ENCODE data around the gene KIF18A. TPM values are rescaled to one million over a fixed set of nuclear protein-coding genes. Genes with fewer than 3 reads are reported as not detected.
"Not testable (repeated sequence)": the region's sequence is repeated elsewhere in the genome, so short reads cannot be mapped to it uniquely, and the experiment has no call there.

The KIF18A gene
- 8.7 TPM for polyA plus RNA-seq (2013, experiment 1 of 2; ENCODE audit: insufficient read length)
- 8.2 TPM for polyA plus RNA-seq (2013, experiment 2 of 2; ENCODE audit: insufficient read length)

DNA sequence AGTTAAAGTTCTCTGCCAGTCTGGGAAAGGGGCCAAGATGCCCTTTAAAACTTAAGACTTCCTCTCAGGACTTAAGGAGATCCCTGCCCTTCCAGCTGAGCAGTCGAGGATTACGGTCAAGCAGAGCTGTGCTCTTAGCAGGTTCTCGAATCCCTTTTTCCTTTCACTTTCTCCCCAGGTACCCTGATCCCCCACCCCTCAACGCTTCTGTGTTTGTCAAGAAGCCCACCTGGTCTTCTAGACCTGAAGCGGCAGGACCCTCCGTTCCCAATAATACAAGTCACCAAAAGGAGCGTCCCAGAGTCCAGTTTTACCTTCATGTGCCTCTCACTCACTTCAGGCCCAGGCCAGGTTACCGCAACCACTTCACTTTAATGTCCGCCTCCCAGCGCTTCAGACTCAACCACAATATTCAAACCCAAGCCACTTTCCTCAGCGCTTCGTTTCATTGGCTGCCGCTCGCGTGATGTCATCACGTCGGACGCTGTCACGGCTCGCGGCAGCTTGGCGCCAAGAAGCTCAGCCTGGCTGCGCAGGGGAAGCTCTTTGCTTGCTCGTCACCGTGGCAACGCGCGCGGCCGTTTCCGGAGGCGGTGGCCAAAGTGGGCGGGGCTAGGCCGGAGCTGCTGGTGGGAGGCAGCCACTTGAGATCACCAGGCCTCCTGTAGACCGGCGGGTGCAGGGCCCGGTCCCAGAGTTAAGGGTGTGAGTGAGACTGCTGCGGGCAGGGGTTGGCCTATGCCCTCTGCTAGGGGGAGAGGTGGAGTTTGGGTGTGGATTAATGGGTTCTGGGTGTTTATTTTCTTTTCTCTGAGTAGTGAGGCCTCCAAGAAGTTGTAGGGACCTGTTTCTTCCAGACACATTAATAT lies at the start of gene KIF18A, which contains the start of gene METTL15:
TSS of gene KIF18A (minus strand) at position 407 of the 869 bp plus-strand sequence. CDS start 10,209 bp downstream, outside the sequence.
TSS of gene METTL15 (plus strand) at position 639 of the 869 bp plus-strand sequence. CDS start 4,947 bp downstream, outside the sequence.
- peak; percentile 99 for DNase-seq

DNA sequence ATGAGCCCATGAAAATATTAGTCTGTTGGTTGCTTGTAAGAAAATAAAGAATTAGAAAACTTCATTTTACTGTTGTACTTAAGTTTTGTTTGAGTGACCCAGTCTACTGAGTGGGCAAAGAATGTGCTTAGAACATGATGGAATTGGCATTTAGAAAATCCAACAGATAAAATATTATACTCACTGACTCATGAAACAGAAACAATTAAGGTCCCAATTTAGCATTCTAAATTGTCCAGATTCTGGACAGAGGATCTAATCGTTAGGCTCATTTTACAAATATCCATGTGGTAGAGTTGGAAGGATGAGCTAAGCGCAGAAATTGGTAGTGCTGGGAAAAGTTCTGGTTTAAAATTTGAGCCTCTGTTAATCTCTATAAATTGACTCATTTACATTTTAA lies 45.6 kb upstream of the KIF18A start:
- peak; percentile 21 for DNase-seq

DNA sequence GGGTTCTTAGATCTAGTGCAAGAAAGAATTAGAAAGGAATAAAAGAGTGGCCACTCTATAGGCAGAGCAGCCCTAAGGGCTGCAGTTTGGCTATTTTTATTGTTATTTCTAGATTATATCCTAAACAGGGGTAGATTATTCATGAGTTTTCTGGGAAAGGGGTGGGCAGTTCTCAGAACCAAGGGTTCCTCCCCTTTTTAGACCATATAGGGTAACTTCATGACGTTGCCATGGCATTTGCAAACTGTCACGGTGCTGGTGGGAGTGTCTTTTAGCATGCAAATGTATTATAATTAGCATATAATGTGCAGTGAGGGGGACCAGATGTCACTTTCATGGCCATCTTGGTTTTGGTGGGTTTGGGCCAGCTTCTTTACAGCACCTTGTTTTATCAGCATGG lies 44.8 kb upstream of the KIF18A start:
- DNase-seq = no peak

DNA sequence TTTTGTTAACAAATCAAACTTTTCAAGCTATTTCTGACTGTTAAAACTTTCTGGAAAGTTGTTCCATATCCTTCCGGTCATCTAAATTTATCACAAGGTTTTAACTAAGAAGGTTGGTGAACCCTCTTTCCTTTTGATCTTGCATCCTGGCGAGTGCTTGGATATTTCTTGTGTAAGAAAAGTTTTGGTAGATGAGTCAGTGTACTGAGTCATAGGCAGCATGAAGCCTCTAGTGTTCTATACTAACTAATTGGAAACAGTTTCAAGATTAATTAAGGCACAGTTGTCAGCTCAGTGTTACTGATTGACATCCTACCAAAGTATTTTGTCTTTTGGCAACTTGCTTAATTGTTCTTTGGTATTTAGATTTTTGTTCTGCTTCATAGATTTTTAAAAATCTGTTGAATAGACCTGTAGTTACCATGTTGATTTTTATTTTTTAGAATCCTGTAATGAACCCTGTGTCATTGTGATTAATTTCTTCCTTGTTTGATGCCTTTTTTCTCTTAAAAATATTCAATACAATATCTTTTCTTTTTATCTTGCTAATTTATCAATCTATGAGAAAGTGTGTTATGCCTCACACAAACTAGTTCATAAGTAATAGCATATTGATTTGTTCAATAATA lies 38.3 kb upstream of the KIF18A start:
- peak; percentile 84 for DNase-seq

DNA sequence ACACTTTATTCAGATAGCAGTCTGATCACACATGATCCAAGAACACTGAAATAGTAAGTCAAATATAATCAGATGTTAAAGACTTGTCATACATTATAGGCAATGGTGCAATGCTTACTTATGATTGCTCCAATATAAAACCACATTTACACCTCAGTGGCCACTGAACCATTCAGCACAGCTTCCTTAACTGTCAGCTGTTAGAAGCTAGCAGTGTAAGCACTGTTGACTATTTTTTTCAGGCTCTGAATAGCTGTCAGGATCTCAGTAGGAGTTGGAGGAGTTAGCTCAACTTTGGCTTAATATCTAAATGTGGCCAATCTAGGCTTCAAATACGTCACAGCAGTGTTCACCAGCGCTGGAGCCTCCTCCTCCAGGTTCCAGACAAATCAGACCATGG lies 36.9 kb upstream of the KIF18A start:
- DNase-seq = peak; percentile 26

DNA sequence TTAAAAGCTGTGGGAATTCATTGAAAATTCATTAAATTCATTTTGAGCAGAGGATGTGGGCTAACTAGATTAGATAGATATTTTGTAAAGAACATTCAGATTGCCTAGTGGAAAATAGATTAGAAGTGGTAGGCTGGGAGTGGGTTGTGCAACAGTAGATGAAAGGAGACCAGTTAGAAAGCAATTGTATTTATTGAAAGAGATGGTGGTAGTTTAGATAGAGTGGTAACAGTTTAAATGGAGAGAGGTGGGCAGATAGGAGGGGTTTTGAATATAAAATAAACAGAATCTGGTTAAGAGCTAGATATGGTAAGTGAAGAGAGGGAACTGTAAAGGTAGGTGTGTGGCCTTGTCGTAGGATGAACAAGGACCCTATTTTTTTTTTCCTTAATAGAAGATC lies 34.8 kb upstream of the KIF18A start:
- DNase-seq = no peak

DNA sequence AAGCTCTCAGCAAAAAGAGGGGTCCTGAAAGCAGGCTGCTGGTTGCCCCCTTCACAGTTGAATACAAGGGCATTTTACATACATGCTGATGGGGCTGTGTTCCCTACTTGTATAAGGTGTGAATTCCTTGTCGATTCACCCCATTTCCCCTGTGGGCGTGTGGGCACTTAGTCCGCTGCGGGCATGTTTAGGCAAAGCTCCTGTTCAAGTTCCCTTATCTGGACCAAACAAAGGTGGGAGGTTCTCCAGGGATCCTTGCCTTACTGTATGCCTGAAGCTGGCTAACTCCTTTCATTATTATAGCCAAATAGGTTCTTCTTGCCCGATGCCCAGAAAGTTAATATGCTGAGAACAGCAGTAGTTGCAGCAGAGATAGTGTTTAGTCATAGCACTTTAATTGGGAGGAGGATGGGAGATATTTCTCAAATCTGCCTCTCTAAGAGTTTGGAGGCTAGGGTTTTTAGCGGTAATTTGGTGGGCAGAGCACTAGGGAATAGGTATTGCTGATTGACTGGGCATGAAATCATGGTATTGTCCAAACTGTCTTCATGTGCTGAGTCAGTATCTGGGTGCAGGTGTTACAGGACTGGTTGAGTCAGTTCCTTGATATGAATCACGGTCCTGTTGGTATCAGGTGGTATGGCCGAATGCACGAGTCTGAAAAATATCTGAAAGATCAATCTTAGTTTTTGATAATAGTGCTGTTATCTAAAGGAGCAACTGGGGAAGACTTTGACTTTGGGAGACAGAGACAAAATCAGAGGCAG lies 32.9 kb upstream of the KIF18A start:
- DNase-seq = no peak

DNA sequence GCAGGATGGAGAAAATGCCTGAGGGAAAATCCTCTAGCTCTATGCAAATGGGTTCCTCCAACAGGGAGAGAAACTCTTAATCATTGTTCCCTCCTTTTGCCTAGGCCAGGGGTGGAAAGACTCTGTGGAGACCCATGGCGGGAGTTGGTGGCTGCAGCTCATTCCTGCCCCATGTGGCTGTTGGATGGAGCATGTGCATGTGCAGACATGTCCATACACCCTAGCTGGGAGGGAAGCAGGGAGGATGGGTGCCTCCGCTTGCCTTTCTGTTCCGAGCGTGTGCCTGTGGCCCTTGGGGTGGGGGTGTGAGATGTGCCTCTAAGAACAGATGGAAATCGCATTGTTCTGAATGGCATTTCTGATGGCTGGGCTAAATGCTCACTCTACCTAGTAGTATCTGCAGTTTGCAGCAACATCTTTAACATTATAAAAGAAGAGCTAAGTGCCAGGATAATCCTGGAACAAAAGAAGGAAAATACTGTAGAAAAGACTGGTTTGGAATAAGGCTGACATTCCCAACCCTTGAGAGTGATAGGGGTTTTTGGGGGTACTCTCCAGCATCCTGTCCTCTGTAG lies 32.0 kb upstream of the KIF18A start:
- DNase-seq = no peak

DNA sequence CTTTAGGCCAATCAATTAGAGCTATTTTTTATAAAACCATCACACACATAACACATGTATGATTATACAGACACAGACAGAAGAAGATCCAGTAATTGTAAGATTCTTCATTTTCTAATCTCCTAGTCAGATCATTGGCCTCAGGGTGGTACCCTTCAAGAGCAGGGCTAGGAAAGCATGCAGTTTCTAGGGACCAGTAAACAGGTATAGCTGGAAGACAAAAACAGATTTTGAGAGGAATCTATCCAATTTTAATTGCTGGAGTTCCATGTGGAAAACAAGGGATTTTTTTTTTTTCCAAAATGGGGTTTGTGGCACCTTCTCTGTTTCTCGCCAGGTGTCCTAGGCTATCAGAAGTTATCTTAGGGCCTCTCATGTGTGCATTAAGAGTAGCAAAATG lies 29.9 kb upstream of the KIF18A start:
- DNase-seq = no peak

DNA sequence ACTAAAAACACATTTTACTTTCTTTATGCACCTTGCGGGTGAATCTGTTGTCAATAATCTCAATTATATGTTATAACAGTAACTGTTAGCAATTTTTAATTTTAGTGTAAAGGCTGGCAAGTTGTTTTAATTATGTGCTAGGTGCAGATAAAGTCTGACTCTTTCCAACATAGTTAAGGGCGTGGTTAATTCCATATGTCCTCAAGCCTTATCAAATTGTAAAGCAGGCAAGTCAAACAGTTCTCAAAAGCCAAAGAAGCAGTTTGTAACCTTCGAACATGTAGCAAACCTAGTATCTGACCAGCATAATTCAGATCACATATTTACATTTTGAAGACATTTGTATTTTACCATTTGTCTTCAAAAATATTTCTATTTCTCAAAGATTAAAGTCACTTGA lies 29.4 kb upstream of the KIF18A start:
- DNase-seq = no peak

DNA sequence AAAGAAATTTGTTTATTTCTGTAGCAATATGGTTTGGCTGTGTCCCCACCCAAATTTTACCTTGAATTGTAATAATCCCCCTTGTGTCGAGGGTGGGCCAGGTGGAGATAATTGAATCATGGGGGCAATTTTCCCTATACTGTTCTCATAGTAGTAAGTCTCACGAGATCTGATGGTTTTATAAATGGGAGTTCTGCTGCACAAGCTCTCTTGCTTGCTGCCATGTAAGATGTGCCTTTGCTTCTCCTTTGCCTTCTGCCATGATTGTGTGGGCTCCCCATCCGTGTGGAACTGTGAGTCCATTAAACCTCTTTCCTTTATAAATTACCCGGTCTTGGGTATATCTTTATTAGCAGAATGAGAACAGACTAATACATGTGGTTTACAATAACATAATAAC lies 28.2 kb upstream of the KIF18A start:
- DNase-seq = not testable (repeated sequence)

DNA sequence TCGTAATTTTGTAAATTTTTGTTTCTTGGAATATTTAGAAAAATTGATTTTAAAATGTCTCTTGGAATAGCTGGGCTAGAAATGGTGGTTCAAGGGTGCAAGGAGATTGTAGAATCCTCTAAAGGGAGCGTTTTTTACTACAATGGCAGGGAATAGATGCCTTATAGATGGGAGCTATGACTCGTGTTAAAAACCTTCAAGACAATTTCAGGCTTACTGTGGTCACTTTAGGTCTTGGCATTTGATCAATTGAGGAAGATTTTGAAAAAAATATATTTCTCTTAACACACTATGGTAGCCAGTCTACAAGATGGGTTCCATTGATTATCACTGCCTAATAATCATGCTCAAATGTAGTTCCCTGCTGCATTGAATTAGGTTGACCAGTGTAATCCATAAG lies 25.2 kb upstream of the KIF18A start:
- peak; percentile 63 for DNase-seq

DNA sequence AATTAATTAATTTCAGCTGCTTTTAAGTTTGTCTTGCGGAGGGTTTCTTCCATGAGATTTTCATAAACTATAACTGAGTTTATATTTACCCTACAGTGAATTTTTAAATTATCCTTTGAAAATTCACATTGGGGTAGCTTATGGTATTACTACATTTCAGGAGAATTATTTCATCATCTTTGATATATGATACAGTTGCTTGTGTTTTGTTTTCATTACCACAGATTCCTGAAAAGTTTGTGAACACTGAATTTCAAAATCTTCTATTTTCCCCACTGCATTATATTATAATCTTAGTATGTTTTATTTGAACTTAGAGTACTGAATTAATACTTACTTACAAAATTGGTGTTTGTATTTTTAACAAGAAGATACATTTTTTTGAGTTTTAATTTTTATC lies 24.6 kb upstream of the KIF18A start:
- DNase-seq = peak; percentile 39

DNA sequence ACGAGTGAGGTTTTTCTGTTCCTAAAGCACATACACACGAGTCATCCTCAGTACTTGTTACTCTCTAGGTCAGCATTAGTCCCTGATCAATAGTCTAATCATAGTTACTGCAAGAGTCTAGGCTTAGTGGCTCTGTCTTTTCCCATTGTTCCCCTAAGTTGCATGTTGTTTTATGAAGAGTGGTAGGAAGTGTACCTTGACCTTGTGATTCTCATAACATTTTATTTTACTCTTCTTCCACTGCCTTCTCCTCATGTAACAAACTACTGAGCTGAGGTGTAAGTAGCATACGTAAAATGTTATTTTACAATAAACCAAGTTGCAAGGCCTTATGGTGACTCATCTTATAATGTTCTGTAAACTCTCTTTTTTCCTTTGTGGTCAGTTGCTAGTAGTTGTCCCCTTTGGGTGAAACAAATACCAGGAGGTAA lies 15.2 kb upstream of the KIF18A start:
- DNase-seq = peak; percentile 40

DNA sequence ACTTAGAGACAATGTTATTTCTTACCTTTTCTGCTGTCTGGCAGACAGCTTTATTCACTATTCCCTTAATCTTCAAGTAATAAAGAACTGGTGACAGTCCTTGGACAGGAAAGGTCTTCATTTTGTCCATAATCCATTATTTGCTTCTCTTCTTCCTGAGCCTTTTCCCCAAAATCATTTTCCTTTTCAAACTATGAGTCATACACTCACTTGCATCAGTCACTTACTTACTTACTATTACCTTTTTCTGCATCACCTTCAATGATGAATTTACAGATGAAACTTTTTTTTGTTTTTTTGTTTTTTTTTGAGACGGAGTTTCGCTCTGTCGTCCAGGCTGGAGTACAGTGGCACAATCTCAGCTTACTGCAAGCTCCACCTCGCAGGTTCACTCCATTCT lies 9.8 kb upstream of the KIF18A start:
- no peak for DNase-seq

DNA sequence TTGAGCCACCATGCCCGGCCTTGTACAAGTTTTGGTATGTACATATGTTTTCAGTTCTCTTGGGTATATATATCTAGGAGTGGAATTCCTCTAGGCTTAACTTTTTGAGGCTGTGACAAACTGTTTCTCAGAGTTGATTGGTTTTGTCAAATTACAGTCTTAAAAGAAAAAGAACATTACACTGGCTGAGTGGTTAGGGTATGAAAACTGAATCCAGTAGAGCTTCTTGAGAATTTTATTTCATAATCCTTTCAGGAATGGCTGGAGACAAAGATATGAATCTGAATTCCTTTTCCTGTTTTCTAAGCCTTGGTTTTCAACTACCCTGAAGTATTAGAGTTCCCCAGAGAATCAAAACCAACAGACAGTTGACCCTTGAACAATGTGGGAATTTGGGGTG lies 6.8 kb upstream of the KIF18A start:
- DNase-seq = no peak

DNA sequence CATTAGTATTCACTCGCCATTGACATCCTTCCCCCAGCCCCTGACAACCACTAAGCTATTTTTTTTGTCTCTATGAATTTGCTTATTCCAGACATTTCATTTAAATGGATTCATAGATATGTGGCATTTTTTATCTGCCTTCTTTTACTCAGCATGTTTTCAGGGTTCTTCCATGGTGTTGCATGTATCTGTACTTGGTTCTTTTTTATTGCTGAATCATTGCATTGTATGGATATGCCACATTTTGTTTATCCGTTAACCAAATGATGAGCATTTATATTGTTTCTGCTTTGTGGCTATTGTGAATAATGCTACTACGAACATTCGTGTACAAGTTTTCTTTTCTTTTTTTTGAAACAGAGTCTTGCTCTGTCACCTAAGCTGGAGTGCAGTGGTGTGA lies 6.2 kb upstream of the KIF18A start:
- no peak for DNase-seq

DNA sequence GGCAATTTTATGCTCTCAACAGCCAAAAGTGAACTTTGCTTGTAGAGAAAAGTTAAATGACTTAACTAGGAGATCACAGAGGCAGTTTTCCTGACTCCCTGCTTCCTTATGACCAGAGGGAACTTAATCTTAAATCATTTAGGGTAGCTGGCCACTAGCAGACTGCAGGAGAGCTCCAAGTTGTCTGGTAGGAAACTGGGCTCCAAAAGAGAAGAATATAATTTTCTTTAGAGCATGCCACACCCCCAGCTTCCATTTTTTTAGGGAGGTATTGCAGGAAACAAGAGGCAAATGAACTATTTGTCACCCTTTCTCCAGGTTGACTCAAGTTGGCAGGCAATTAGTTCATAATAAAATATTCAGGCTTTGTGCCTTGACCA lies 2.9 kb upstream of the KIF18A start:
- peak; percentile 19 for DNase-seq

DNA sequence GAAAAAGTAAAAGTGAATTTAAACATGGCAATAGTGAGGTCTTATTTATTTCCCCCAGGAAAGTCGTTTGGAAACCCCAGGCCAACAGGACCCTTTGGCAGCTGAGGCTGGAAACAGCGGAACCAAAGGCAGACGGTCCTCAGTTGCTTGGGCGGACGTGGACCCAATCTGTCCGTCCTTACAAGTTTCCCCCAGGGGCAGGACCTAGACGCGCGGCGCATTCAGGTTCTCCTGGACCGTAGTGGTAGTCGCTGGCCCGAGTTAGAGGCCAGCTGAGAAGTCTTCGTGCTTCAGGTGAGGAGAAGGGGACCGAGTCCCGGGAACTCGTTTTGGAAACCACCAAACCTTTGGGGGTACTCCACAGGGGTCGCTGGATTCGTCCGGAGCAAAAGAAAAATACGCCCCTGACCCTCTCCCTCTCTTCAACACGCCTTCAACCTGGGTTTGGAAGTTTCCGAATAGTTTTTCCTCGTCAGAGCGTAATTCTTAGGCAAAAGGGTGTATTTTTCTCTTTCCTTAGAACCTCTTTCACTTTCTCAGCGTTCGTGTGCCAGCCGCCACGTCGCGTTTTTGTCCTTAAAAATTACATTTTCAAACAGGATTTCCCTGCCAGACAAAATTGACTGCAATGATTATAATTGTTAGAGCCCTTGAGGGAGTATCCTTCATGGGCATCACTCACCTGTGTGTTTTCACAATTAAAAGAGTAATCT lies 2.3 kb upstream of the KIF18A start:
- peak; percentile 84 for DNase-seq

DNA sequence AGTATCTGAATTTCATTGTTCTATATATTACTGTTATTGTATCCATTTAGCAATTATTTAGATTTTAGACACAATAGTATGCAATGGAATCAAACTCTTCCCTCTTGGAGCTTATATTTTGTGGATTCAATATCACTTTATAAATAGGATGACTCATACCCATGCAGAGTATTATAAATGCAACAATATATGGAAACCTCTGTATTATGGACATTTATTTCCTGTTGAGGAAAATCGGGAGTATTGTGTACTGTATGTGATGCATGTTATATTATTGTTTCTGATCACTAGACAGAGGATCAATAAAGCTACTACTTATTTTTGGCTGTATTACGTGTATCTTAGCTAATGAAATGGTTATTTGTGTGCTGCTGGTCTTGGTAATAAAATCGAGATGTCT lies 1.0 kb upstream of the KIF18A start:
- no peak for DNase-seq

DNA sequence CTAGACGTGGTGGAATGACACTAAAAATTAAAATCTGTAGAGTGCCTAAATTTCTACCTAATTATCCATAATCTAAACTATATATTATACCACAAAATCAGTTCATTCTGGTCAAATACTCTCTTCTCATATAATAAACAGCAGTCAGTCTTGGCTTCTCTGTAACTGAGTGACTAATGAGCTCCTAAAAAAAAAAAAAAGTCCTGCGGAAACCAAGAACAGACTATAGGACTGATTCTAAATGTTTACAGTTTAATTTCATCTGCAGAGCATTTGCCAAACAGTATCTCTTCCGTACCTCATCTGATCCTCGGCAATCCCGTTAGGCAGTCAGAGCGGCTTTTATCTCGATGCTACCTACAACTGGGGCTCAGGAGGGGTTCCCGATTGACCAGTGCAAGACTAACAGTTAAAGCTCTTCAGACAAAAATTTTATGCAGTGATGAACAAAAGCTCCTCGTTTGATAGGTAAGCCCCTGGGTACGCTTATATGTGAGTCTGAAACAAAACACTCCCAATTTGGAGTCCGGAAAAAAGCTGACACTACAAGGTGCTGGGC lies 686 bp downstream of the KIF18A start:
- DNase-seq = peak; percentile 19

Measured in fibroblast of skin of scalp (primary cell).